HCT116 (cell line): ENCODE data around the gene GLRX. TPM values are rescaled to one million over a fixed set of nuclear protein-coding genes. Genes with fewer than 3 reads are reported as not detected.

Experiments used
- ATAC-seq: fragments of 200-7000 bp; cut with Tn5 transposase; 2 replicates; pipeline ENCODE4 v1.9.1; 2020; ENCODE audit warnings: mild to moderate bottlenecking, moderate library complexity
- BruUV-seq: library from RNA; stranded (reverse); fragments of 400-500 nt; replicated peaks from 2 replicates; lab custom pipeline; 2021; lab: Mats Ljungman, UMichigan
- CTCF ChIA-PET: fragments of 300-600 bp; sonication (Branson Sonifier 250); formaldehyde crosslinking; loops from one replicate; lab custom pipeline; 2021; ENCODE audit warnings: antibody characterized with exemption; lab: Charles Lee
- POLR2A ChIA-PET: fragments of 300-600, 350-600 bp; sonication (Branson Sonifier 250); formaldehyde crosslinking; loops from one replicate; lab custom pipeline; 2021; ENCODE audit warnings: antibody characterized with exemption; lab: Charles Lee
- RAD21 ChIA-PET, 2 experiments: fragments of 300-600 bp; sonication (Branson Sonifier 250); formaldehyde crosslinking; loops; one replicate each; lab custom pipeline; 2023; ENCODE audit warnings: low total read pairs in 2 of 2; ENCODE audit not compliant: uncharacterized antibody in 2 of 2, unreplicated experiment in 2 of 2, low non-redundant PET in 1 of 2; lab: Charles Lee
- DNase-seq: peaks from one replicate; pipeline ENCODE4 v3.0.0-alpha.2; 2010; ENCODE audit warnings: low read depth, low spot score
- H2AFZ ChIP-seq: fragments of 200-600 bp; shearing (Covaris generic), sonication (generic); 2 replicates; pipeline ENCODE4 v1.6.1; 2017; ENCODE audit warnings: low read depth, mixed run types, mixed read lengths, antibody characterized with exemption, low read length; ENCODE audit not compliant: poor library complexity, severe bottlenecking
- H3K27ac ChIP-seq: 2 replicates; pipeline ENCODE4 v1.5.1; 2012; ENCODE audit warnings: low read depth, low read length
- H3K27me3 ChIP-seq: fragments of 200-600 bp; sonication (generic); 2 replicates; pipeline ENCODE4 v1.6.1; 2016; ENCODE audit warnings: mixed run types, low read length, mixed read lengths; ENCODE audit not compliant: insufficient read depth
- H3K36me3 ChIP-seq, 2 experiments: fragments of 200-500 bp in 1 of 2; fragments of 200-600 bp in 1 of 2; sonication (Bioruptor generic) in 1 of 2; sonication (generic) in 1 of 2; 2 replicates each; pipeline versions ENCODE4 v1.5.1 to v1.6.1; 2014 to 2016; ENCODE audit warnings: low read length in 2 of 2, inconsistent platforms in 1 of 2, mixed read lengths in 1 of 2, mixed run types in 1 of 2; ENCODE audit not compliant: insufficient read depth in 2 of 2, control insufficient read depth in 1 of 2
- H3K4me1 ChIP-seq, 2 experiments: fragments of 200-600 bp in 1 of 2; sonication (generic) in 1 of 2; 2 replicates each; pipeline versions ENCODE4 v1.5.1 to v1.6.1; 2012 to 2017; ENCODE audit warnings: low read length in 2 of 2, inconsistent platforms in 1 of 2, mild to moderate bottlenecking in 1 of 2, mixed read lengths in 1 of 2, mixed run types in 1 of 2, moderate library complexity in 1 of 2; ENCODE audit not compliant: insufficient read depth in 2 of 2, control insufficient read depth in 1 of 2
- H3K4me2 ChIP-seq: fragments of 200-600 bp; sonication (generic); 2 replicates; pipeline ENCODE4 v1.6.1; 2017; ENCODE audit warnings: mixed run types, low read length, mixed read lengths
- H3K4me3 ChIP-seq, 2 experiments: fragments of 200-600 bp in 1 of 2; sonication (generic) in 1 of 2; replicated peaks in 1 of 2; 2 replicates each; pipeline ENCODE4 v1.5.1; 2011 to 2016; ENCODE audit warnings: low read length in 2 of 2, control low read depth in 1 of 2, low read depth in 1 of 2, mild to moderate bottlenecking in 1 of 2, mixed read lengths in 1 of 2, mixed run types in 1 of 2
- H3K79me2 ChIP-seq: fragments of 200-600 bp; sonication (generic); 2 replicates; pipeline ENCODE4 v1.6.1; 2017; ENCODE audit warnings: mild to moderate bottlenecking, mixed run types, low read length, moderate library complexity, mixed read lengths; ENCODE audit not compliant: insufficient read depth
- H3K9ac ChIP-seq: fragments of 200-600 bp; sonication (generic); 2 replicates; pipeline ENCODE4 v1.6.1; 2016; ENCODE audit warnings: low read length, mixed read lengths
- H3K9me2 ChIP-seq: fragments of 200-600 bp; sonication (generic), shearing (Covaris generic); 2 replicates; pipeline ENCODE4 v1.6.1; 2017; ENCODE audit warnings: mixed run types, mild to moderate bottlenecking, moderate library complexity; ENCODE audit not compliant: insufficient read depth
- H3K9me3 ChIP-seq, 2 experiments: fragments of 200-500 bp in 1 of 2; fragments of 200-600 bp in 1 of 2; sonication (Bioruptor generic) in 1 of 2; sonication (generic) in 1 of 2; 2 replicates each; pipeline ENCODE4 v1.6.1; 2014 to 2017; ENCODE audit warnings: low read length in 2 of 2, mixed read lengths in 2 of 2, inconsistent platforms in 1 of 2, low read depth in 1 of 2, mild to moderate bottlenecking in 1 of 2, mixed run types in 1 of 2, moderate library complexity in 1 of 2; ENCODE audit not compliant: control insufficient read depth in 1 of 2, insufficient read depth in 1 of 2
- H4K20me1 ChIP-seq: fragments of 200-600 bp; sonication (generic), shearing (Covaris generic); 2 replicates; pipeline ENCODE4 v1.6.1; 2017; ENCODE audit warnings: mixed run types, mild to moderate bottlenecking, moderate library complexity; ENCODE audit not compliant: insufficient read depth
- CBX3 ChIP-seq: IDR thresholded peaks from 2 replicates; pipeline ENCODE4 v1.6.1; 2012; ENCODE audit warnings: low read depth
- CEBPB ChIP-seq: IDR thresholded peaks from 2 replicates; pipeline ENCODE4 v1.6.1; 2012; ENCODE audit warnings: low read depth
- ELF1 ChIP-seq: IDR thresholded peaks from 2 replicates; pipeline ENCODE4 v1.6.1; 2012; ENCODE audit warnings: low read depth, borderline replicate concordance
- FOSL1 ChIP-seq: IDR thresholded peaks from 2 replicates; pipeline ENCODE4 v1.6.1; 2012; ENCODE audit warnings: low read depth
- SP1 ChIP-seq: IDR thresholded peaks from 2 replicates; pipeline ENCODE4 v1.6.1; 2012; ENCODE audit warnings: low read depth
- TCF7L2 ChIP-seq: IDR thresholded peaks from 2 replicates; pipeline ENCODE4 v1.7.0; 2011; ENCODE audit warnings: borderline replicate concordance, inconsistent platforms; ENCODE audit not compliant: insufficient read depth, insufficient read length; ENCODE audit errors: extremely low read depth
- ZFX ChIP-seq: fragments of 450-650 bp; IDR thresholded peaks from 2 replicates; pipeline ENCODE4 v1.6.1; 2017
- intact Hi-C: fragments of 100-400 bp; cut with micrococcal nuclease; formaldehyde crosslinking; loops from 2 replicates; pipeline ENCODE4 v1.10.0; 2022
- total RNA-seq: library from RNA; stranded (reverse); gene quantifications from one replicate; pipeline ENCODE4 v1.2.1, GENCODE V29; 2021; ENCODE audit not compliant: unreplicated experiment
- TF ChIP-seq, protein P1 (sequence below): IDR thresholded peaks from 2 replicates; pipeline ENCODE4 v1.6.1; 2012; ENCODE audit warnings: low read depth
- TF ChIP-seq, protein P2 (sequence below): IDR thresholded peaks from 2 replicates; pipeline ENCODE4 v1.6.1; 2012
- TF ChIP-seq, protein P3 (sequence below): IDR thresholded peaks from 2 replicates; pipeline ENCODE4 v1.6.1; 2011; ENCODE audit warnings: mild to moderate bottlenecking, low read length, moderate library complexity; ENCODE audit not compliant: insufficient replicate concordance; ENCODE audit errors: extremely low read depth

The GLRX gene
- total RNA-seq, 1 experiment from 2014 or later: 29.3 TPM

DNA sequence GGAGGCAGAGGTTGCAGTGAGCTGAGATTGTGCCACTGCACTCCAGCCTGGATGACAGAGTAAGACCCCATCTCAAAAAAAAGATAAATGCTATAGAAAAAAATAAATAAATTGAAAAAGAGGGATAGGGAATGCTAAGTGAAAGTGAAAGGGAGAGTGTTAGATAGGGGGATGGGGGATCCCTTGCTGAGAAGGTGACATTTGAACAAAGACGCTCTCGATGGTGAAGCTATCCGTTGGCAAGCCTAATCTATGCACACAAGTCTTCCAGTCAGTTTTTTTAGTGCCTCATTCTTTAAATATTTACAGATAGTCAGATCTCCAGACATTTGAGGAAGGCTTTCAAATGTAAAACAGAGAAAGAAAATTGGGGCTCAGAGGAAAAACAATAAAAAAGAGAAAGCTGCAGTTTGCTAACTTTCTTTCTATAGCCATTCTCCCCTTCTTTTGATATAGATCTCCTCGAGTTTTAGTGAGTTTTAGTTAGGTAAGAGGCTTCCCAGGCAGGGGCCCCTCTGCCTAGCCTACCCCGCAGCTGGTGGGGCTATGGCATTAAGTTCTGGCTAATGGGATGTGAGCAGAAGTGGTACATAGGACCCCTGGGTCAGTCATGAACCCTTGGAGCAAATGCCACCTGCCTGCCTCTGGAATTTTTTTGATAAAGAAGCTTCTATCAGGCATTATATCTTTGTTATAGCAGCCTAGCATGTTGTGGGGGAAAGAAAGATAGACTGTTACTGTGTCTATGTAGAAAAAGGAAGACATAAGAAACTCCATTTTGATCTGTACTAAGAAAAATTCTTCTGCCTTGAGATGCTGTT lies 12.0 kb downstream of the GLRX start:
- BruUV-seq: no TSS peak
- Histone ChIP-seq H3K9ac (no peak overlapping the region), H3K27me3 (no peaks in the 10 kb centered on the region), H2AFZ (no peak overlapping the region), H3K9me2 (no peaks in the 10 kb centered on the region), H3K79me2 (no peaks in the 10 kb centered on the region), H3K4me1 (peaks cover 3 to 14% of the 10 kb centered on the region in 2 experiments; a peak in 3 of 4 replicates), H4K20me1 (no peaks in the 10 kb centered on the region), H3K36me3 (peaks cover 0 to 2% of the 10 kb centered on the region in 2 experiments; a peak in 1 of 4 replicates), H3K27ac (no peak overlapping the region), H3K4me2 (no peak overlapping the region), H3K4me3 (no peak overlapping the region), H3K9me3 (no peaks in the 10 kb centered on the region)
- CTCF ChIA-PET: no interaction called here
- no peak for ATAC-seq
- TF ChIP-seq FOSL1 (no peak), CEBPB (no peak), SP1 (no peak), ZFX (no peak), TCF7L2 (no peak), ELF1 (no peak), CBX3 (no peak)
- TF ChIP-seq, protein P1, sequence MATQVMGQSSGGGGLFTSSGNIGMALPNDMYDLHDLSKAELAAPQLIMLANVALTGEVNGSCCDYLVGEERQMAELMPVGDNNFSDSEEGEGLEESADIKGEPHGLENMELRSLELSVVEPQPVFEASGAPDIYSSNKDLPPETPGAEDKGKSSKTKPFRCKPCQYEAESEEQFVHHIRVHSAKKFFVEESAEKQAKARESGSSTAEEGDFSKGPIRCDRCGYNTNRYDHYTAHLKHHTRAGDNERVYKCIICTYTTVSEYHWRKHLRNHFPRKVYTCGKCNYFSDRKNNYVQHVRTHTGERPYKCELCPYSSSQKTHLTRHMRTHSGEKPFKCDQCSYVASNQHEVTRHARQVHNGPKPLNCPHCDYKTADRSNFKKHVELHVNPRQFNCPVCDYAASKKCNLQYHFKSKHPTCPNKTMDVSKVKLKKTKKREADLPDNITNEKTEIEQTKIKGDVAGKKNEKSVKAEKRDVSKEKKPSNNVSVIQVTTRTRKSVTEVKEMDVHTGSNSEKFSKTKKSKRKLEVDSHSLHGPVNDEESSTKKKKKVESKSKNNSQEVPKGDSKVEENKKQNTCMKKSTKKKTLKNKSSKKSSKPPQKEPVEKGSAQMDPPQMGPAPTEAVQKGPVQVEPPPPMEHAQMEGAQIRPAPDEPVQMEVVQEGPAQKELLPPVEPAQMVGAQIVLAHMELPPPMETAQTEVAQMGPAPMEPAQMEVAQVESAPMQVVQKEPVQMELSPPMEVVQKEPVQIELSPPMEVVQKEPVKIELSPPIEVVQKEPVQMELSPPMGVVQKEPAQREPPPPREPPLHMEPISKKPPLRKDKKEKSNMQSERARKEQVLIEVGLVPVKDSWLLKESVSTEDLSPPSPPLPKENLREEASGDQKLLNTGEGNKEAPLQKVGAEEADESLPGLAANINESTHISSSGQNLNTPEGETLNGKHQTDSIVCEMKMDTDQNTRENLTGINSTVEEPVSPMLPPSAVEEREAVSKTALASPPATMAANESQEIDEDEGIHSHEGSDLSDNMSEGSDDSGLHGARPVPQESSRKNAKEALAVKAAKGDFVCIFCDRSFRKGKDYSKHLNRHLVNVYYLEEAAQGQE: no peak
- TF ChIP-seq, protein P2, sequence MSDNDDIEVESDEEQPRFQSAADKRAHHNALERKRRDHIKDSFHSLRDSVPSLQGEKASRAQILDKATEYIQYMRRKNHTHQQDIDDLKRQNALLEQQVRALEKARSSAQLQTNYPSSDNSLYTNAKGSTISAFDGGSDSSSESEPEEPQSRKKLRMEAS: no peak
- TF ChIP-seq, protein P3, sequence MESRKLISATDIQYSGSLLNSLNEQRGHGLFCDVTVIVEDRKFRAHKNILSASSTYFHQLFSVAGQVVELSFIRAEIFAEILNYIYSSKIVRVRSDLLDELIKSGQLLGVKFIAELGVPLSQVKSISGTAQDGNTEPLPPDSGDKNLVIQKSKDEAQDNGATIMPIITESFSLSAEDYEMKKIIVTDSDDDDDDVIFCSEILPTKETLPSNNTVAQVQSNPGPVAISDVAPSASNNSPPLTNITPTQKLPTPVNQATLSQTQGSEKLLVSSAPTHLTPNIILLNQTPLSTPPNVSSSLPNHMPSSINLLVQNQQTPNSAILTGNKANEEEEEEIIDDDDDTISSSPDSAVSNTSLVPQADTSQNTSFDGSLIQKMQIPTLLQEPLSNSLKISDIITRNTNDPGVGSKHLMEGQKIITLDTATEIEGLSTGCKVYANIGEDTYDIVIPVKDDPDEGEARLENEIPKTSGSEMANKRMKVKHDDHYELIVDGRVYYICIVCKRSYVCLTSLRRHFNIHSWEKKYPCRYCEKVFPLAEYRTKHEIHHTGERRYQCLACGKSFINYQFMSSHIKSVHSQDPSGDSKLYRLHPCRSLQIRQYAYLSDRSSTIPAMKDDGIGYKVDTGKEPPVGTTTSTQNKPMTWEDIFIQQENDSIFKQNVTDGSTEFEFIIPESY: no peak
- intact Hi-C loops: no loop called here
- RAD21 ChIA-PET: no interaction called here
- POLR2A ChIA-PET: no interaction called here
- DNase-seq: no peak
